ENCODE measurements around the gene TENT4B.
"Not testable (repeated sequence)": the region's sequence is repeated elsewhere in the genome, so short reads cannot be mapped to it uniquely, and the experiment has no call there.

The TENT4B gene

DNA sequence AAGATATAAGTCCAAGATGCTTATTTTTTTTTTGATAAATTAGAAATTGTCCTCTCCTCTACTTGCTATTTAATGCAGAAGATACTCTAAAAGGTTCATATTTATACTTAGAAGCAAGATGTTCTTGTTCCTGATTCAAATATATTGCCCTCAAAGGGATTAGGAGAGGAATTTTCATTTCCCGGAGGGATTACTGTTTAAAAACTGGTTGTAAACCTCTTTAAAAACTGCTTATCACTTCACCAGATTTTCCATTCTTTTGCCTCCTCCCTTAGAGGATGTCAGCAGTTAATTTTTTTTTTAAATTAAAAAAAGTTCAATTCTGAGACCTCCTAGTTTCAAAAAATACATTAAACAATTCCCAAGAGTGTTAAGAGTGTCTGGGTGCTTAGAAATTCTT is 2.8 kb downstream of the TENT4B start:
- DNase-seq = no peak

DNA sequence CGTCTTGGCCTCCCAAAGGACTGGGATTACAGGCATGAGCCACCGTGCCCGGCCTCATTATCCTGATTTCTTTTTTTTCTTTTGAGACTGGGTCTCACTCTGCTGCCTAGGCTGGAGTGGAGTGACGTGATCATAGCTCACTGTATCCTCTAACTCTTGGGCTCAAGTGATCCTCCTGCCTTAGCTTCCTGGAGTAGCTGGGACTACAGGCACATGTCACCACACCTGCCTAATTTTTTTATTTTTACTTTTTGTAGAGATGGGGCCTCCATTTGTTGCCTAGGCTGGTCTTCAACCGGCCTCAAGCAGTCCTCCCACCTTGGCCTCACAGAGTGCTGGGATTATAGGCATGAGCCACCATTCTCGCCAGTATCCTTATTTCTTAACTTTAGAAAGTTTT is 3.5 kb downstream of the TENT4B start:
- no peak for DNase-seq

DNA sequence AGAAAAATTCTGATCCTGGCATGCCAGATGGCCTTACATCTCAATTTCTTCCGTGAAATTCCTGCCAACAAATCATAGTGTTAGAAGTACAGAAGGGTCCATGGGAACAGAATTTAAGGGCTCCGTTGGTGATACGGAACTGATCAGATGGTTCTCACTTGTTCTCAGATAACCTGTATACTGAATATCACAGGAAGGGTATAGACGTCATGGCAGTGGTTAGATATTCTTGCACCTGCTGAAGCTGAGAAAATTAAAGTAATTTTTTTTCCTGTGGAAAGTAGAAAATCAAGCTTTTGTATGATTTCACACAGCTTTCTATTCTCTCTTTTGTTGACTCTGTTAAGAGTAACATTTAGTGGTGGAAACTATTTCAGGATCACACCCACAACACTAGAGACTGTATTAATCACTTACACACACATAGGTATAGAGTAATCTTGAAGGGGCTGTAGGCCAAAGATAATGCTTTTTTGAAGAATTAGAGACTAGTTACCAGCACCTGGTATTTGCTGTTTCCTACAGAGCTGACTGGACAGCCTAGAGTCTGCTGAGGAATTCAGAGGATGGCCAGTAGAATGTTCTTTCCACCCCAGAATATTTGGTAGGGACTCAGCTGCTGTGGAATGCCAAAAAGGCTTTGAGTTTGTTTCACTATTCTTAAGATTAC is 7.5 kb downstream of the TENT4B start:
- DNase-seq = no peak

DNA sequence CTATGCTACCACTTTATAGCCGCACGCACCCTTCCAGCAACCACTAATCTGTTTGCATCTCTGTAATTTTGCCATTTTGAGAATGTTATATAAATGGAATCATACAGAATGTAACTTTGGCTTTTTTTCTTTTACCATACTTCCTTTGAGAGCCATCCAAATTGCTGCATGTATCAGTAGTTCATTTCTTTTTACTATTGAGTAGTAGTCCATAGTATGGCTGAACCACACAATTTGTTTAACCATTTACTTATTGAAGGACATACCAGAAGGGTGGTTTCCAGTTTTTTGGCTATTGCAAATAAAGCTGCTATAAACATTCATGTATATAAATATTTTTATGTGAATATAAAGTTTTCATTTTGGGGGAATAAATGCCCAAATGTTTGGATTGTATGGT is 8.8 kb downstream of the TENT4B start:
- no peak for DNase-seq

DNA sequence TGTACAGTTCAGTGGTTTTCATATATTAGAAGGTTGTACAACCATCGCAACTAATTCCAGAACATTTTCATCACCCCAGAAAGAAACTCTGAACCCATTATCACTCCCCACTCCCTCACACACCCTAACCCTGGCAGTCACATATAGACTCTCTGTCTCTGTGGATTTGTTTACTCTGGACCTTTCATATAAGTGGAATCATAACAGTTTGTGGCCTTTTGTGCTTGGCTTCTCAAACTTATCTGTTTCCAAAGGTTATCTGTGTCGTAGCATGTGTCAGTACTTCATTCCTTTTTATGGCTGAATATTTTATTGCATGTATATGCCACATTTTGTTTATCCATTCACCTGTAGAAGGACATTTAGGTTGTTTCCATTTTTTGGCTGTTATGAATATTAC is 12.4 kb downstream of the TENT4B start:
- DNase-seq = no peak

DNA sequence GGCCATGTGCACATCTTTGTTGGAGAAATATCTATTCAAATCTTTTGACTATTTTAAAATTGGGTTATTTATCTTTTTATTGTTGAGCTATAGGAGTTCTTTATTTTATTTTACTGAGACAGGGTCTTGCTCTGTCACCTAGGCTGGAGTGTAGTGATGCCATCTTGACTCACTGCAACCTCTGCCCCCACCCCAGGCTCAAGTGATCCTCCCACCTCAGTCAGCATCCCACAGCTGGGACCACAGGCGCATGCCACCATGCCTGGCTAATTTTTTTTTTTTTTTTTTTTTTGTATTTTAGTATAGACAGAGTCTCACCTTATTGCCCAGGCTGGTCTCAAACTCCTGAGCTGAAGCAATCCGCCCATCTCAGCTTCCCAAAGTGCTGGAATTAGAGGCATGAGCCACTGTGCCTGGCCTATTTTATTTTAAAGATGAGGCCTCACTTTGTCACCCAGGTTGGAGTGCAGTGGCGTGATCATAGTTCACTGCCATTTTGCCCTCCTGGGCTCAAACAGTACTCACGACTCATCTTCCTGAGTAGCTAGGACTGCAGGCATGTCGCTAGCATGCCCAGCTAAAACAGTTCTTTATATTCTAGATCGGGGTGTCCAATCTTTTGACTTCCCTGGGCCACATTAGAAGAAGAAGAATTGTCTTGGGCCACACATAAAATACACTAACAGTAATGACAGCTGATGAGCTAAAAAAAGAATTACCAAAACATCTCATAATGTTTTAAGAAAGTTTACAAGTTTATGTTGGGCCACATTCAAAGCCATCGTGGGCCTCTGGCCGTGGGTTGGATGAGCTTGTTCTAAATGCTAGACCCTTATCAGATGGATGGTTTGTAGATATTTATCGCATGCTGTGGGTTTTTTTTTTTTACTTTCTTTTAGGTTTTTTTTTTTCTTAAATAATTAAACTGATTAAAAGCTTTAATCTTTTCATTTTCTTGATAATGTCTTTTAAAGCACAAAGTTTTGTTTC is 13.7 kb downstream of the TENT4B start:
- DNase-seq = peak; percentile 26

DNA sequence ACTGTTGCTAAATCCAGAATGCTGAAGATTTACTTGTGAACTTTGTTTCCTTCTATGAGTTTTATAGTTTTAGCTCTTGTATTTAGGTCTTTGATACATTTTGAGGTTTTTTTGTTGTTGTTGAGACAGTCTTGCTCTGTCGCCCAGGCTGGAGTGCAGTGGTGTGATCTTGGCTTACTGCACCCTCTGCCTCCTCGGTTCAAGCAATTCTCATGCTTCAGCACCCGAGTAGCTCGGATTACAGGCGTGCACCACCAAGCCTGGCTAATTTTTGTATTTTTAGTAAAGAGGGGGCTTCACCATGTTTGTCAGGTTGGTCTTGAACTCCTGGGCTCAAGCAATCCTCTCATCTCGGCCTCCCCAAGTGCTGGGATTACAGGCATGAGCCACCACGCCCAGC is 14.4 kb downstream of the TENT4B start:
- DNase-seq = no peak

DNA sequence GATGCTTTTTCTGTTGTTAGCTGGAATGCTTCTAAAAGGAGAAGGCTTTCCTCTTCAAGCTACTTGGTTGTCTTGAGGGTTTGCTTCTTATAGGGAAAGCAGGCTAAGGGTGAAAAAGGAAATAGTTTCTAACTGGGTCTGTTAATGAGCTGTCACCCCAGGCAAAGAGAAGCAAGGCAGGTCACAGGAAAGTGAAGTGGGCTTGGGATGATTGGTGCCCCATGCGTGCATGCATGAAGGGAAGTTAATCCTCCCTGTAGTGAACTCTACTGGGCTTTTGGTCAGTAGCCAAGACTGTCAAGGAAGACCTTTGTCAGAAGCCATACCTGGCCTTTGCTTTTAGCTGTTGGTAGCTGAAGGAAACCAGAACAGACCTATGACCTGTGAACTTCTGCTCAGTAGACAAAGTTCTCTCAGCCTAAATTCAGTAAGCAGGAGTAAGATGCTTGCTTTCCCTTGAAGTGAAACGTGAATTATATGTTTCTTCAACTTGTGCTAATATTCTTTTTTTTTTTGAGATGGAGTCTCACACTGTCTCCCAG is 16.5 kb downstream of the TENT4B start:
- DNase-seq = no peak

DNA sequence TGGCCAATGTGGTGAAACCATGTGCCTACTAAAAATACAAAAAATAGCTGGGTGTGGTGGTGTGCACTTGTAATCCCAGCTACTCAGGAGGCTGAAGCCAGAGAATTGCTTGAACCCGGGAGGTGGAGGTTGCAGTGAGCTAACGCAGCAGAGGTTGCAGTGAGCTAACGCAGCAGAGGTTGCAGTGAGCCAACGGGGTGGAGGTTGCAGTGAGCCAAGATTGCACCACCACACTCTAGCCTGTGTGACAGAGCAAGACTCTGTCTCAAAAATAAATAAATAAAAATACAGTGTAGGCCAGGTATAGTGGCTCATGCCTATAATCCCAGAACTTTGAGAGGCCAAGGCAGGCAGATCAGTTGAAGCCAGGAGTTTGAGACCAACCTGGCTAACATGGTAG is 18.7 kb downstream of the TENT4B start:
- not testable (repeated sequence) for DNase-seq

DNA sequence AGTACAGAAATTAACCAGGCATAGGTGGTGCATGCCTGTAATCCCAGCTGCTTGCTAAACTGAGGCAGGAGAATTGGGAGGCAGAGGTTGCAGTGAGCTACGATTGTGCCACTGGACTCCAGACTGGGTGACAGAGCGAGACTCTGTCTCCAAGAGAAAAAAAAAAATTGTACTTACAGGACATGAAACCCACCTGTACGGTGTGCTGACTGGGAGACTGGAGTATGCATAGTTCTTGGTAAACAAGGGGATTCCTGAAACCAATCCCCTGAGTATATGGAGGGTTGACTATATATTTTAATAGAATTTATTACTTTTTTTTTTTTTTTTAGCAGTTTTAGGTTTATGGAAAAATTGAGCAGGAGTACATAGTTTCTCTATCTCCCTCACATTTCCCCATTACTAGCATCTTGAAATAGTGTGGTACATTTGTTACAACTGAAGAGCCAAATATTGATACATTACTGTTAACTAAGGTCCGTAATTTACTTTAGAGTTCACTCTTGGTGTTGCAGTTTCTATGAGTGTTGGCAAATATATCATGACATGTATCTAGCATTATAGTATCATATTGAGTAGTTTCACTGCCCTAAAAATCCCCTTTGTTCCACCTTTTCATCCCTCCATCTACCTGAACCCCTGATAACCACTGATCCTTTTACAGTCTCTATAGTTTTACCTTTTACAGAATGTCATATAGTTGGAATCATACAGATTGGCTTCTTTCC is 19.3 kb downstream of the TENT4B start:
- no peak for DNase-seq

DNA sequence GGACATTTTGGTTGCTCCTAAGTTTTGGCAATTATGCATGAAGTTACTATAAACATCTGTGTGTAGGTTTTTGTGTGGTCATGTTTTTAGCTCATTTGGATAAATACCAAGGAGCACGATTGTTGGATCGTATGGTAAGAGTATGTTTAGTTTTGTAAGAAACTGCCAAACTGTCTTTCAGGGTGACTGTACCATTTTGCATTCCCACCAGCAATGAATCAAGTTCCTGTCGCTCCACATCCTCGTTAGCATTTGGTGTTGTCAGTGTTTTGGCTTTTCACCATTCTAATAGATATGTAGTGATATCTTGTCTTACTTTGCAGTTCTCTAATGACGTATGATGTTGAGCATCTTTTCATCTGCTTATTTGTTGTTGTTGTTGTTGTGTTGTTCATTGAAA is 20.2 kb downstream of the TENT4B start:
- DNase-seq = no peak

DNA sequence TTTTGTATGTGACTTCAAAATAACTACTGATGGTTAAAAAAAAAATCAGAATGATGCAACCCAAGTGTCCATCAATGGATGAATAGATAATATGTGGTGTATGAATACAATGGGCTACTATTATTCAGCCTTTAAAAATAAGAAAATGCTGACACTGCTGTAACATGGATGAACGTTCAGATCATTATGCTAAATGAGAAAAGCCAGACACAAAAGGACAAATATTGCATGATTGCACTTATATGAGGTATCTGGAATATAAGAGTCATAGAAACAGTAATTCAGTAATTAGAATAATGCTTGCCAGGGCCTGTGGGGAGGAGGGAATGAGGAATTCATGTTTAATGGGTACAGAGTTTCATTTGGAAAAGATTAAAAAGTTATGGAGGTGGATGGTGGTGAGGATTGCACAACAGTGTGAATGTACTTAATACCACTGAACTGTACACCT is 25.4 kb downstream of the TENT4B start:
- no peak for DNase-seq

DNA sequence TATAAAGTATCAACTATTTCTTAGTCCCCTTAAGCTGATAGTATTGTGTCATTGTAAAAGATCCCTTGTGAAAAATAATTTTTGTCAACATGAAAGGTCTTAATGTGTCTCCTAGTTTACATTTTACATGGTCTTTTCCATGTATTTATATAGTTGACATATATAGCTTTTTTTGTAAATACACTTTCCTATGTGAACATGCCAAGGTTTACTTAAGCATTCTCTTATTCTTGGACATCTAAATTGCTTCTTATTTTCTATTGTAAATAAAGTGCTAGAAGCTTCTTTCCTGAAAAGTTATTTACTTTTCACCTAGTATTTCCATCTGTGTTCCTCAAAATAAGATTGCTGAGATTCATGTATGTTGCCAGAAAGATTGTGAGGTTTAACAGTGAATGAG is 29.3 kb downstream of the TENT4B start:
- no peak for DNase-seq

DNA sequence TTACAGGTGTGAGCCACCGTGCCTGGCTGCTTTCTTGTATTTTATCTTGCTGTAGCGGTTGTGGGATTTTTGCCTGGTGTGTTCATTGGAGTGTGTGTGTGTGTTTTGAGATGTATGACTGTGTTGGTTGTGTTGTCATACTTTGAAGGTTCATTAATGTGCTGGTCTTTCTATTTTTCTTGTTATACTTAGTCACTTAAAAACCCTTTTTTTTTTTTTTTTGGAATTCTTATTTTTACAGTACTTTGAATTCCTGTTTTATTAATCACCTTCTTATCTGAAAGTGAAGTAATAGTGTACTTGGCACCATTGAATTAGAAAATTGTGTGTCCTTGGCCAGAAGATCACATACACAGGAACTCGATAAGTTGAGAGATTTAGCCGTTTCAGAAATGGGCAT is 30.2 kb downstream of the TENT4B start:
- no peak for DNase-seq

DNA sequence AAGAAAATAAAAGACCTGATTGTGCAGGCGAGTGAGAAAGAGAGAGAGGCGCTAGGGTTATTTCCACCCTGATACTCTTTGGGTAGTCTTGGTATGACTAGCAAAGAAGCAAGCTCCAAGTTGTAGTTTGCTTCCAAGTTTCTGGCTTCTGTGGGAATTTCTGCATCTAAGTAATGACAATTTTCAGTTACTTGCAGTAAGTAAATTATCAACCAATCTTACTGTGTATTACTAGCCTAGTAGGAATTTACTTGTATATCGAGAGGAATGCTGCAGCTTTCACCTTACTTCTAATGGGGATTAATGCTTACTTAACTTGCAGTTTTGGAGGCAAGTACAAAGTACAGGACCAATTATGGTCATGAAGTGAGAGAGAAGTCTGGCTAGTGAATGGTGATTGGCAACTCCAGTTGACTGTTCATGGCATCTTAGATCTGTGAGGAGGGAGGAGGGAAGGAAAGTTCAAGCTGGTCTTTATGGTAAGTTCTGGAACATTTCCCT is 31.9 kb downstream of the TENT4B start:
- DNase-seq = no peak

DNA sequence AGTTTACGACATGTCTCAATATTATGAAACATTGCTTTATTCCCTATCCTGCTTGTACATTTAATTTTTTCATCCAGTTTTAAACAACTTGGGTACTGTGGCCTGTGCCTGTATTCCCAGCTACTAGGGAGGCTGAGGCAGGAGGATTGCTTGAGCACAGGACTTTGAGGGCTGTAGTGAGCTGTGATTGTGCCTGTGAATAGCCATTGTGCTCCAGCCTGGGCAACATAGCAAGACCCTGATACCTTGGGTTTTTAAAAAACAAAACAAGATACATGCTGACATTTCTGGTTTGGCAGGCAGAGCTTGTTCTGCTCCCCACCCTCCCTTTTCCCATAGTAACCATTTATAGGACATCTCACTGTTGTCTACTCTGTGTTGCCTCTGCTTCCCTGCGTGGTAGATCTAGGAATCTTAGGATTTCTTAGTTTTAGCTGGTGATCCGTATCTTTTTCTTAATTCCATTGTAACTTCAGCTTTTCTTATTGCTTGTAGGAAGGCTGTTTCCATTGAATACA is 35.6 kb downstream of the TENT4B start:
- DNase-seq = no peak

DNA sequence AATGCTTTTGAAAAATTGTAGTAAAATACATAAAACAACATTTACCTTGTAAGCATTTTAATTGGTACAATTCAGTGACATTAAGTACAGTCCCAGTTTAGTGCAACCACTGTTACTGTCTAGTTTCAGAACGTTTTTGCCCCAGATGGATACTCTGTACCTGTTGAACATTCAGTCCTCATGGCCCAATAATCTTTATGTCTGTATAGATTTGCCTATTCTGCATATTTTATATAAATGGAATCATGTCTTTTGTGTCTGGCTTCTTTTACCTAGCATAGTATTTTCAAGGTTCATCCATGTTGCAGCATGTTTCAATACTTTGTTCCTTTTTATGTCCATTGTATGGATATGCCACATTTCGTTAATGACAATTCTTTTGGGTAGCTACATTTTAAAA is 37.2 kb downstream of the TENT4B start:
- no peak for DNase-seq

DNA sequence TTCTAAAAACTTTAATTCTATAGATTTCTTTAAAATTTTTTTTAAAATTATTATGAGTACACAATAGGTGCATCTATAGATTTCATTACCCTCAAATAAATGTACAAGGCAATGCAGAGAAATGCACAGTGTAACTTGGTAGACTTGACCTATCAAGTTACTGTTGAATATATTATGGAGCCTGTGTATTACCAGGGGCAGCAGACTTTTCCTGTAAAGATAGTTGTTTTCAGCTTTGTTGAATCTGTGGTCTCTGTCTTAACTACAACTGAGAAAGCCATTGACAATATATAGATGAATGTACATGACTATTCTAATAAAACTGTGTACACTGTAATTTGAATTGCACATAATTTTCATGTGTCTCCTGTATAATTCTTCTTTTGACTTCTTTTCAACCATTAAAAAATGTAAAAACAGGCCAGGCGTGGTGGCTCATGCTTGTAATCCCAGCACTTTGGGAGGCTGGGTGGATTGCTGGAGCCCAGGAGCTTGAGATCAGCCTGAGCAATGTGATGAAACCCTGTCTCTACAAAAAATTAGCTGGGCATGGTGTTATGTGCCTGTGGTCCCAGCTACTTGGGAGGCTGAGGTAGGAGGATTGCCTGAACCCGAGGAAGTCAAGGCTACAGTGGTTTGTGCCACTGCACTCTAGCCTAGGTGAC is 39.4 kb downstream of the TENT4B start:
- DNase-seq = no peak

DNA sequence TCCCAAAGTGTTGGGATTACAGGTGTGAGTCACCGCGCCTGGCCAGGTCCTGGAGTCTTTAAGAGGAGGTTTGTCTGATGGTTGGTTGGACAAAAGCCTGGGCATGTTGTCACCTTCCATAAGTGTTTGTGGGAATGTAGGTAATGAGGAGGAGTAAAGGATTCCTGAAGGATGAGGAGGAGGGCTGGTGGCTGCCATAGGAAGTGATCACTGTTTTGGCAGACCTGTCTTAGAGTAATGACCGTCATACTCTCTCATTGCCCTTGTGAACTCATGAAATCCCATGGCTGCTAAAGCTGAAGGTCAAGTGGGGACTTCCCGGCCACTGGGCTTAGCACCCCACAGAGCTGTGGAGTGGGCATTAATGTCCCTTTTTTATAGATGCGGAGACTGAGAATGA is 40.5 kb downstream of the TENT4B start:
- DNase-seq = no peak

DNA sequence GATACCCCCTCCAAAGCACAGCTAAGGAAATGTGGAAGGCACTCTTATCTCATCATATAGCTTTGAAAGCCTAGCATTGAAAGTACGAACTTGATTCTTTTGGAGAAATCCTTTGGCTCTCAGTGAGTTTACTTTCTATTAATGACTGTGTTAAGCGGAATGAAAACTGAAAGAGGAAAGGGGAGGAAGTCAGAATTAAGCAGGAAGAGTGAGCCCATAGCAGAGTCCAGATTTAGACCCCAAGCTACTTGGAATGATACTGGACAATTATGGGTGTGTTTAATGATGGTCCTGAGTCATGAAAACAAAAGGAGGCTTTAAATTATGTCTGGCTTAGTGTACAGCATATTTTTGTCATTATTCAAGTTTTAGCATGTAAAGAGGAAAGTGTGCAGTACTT is 42.2 kb downstream of the TENT4B start:
- no peak for DNase-seq

DNA sequence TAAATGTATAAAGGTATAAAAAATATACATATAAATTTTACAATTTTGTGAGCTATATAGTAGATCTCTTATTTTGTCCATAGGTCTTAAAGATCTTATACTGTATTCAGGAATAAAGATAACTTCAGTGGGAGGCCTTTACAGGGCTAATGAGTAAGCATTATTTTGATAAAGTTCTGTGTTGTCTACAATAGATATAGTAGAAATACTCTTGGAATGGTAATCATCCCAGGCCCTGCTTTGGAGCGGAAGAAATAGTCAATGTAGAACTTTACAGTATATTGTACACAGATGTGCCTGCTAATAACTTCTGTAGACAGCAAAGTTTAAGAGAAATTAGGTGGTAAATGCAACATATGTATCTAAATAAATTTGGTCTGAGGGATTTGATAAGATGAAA is 42.6 kb downstream of the TENT4B start:
- DNase-seq = no peak

DNA sequence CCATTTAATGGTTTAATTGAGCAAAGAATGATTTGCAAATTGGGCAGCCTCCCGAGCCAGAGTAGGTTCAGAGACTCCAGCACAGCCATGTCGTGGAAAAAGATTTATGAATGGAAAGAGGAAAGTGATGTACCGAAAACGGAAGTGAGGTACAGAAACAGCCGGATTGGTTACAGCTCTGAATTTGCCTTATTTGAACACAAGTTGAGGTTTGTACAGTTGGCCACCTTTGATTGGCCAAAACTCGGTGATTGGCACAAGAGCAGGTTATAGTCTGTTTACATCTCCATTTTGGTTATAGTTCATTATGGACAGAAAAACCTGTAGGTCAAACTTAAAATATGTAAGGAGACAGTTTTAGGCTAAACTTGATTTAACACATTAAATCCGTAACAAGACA is 44.5 kb downstream of the TENT4B start:
- DNase-seq = no peak
